CD4-positive, CD25-positive, alpha-beta regulatory T cell (primary cell): Measurements from ENCODE around the gene PTCD2. TPM values are rescaled to one million over a fixed set of nuclear protein-coding genes. Genes with fewer than 3 reads are reported as not detected.
A peak's percentile ranks its signal among the peaks of the same experiment; 100 is the strongest.

Source experiments
- ATAC-seq, 2 donors: fragments of 150-1000 bp; cut with Tn5 transposase; one replicate each; pipeline ENCODE4 v1.10.0; 2021; ENCODE audit warnings: low read depth in 2 of 2, moderate number of reproducible peaks in 2 of 2, moderate library complexity in 1 of 2
- DNase-seq, 3 donors: peaks; one replicate each; pipeline versions ENCODE4 v3.0.0 to v3.0.0-alpha.2; 2012 to 2022; ENCODE audit warnings: mixed read lengths in 1 of 3
- H3K27ac ChIP-seq: one replicate; pipeline ENCODE4 v1.7.0; 2013; ENCODE audit warnings: mild to moderate bottlenecking, low read length; ENCODE audit not compliant: insufficient read depth, poor library complexity, severe bottlenecking
- H3K27me3 ChIP-seq: one replicate; pipeline ENCODE4 v1.7.0; 2013; ENCODE audit warnings: low read length; ENCODE audit not compliant: control insufficient read depth, insufficient read depth
- H3K36me3 ChIP-seq: one replicate; pipeline ENCODE4 v1.7.0; 2013; ENCODE audit warnings: mild to moderate bottlenecking, low read length, moderate library complexity; ENCODE audit not compliant: control insufficient read depth, insufficient read depth
- H3K4me1 ChIP-seq: 2 replicates; pipeline ENCODE4 v1.7.0; 2013; ENCODE audit warnings: mild to moderate bottlenecking, low read length; ENCODE audit not compliant: insufficient read depth, control insufficient read depth, poor library complexity, severe bottlenecking
- H3K4me3 ChIP-seq: one replicate; pipeline ENCODE4 v1.7.0; 2013; ENCODE audit warnings: low read depth, mild to moderate bottlenecking, low read length, moderate library complexity
- H3K9me3 ChIP-seq, 2 experiments: 1 replicate in 1 of 2; 2 replicates in 1 of 2; pipeline ENCODE4 v1.7.0; 2013; ENCODE audit warnings: low read length in 2 of 2, mild to moderate bottlenecking in 1 of 2, moderate library complexity in 1 of 2; ENCODE audit not compliant: control insufficient read depth in 2 of 2
- H3K27ac Mint-ChIP-seq, 3 donors: one replicate each; pipeline ENCODE4 v1.8.0; 2020 to 2022; ENCODE audit warnings: mild to moderate bottlenecking in 3 of 3, mixed read lengths in 3 of 3, moderate library complexity in 2 of 3
- H3K27me3 Mint-ChIP-seq: one replicate; pipeline ENCODE4 v1.8.0; 2022; ENCODE audit warnings: mild to moderate bottlenecking, mixed read lengths
- H3K36me3 Mint-ChIP-seq: one replicate; pipeline ENCODE4 v1.8.0; 2020; ENCODE audit warnings: mixed read lengths
- H3K4me1 Mint-ChIP-seq, 4 donors: one replicate each; pipeline ENCODE4 v1.8.0; 2020 to 2022; ENCODE audit warnings: mixed read lengths in 4 of 4, mild to moderate bottlenecking in 1 of 4
- H3K4me3 Mint-ChIP-seq, 4 donors: one replicate each; pipeline ENCODE4 v1.8.0; 2020 to 2022; ENCODE audit warnings: mild to moderate bottlenecking in 4 of 4, mixed read lengths in 4 of 4, moderate library complexity in 3 of 4
- H3K9me3 Mint-ChIP-seq, 7 donors: one replicate each; pipeline ENCODE4 v1.8.0; 2020 to 2022; ENCODE audit warnings: mixed read lengths in 7 of 7, mild to moderate bottlenecking in 3 of 7, moderate library complexity in 2 of 7
- polyA plus RNA-seq, 4 donors: library from polyadenylated mRNA; unstranded; fragments of 300-500 nt; fragmentation: Illumina TruSeq; gene quantifications; one replicate each; pipeline ENCODE4 v1.2.3, GENCODE V29; 2021
- total RNA-seq: library from RNA; stranded (reverse); gene quantifications from one replicate; pipeline ENCODE4 v1.2.3, GENCODE V29; 2022

Gene PTCD2
- total and polyA plus RNA-seq, 5 donors from 2014 or later = 3.4 to 6.5 (median 5.5) TPM

- no peak overlapping the region for H3K27ac ChIP-seq
- Mint-ChIP-seq H3K4me3 (no peak overlapping the region), H3K9me3 (no peaks in the 10 kb centered on the region), H3K27ac (peak overlapping the region in 1 of 3 donors; percentile 6), H3K27me3 (no peaks in the 10 kb centered on the region), H3K36me3 (peaks cover 18% of the 10 kb centered on the region), H3K4me1 (peaks cover 0 to 7% (median 0%) of the 10 kb centered on the region in 4 donors)
- H3K9me3 ChIP-seq = no peaks in the 10 kb centered on the region
- DNase-seq (no peak), ATAC-seq (no peak)
- H3K27me3 ChIP-seq = no peaks in the 10 kb centered on the region
- no peaks in the 10 kb centered on the region for H3K4me1 ChIP-seq
- no peak overlapping the region for H3K4me3 ChIP-seq
- H3K36me3 ChIP-seq = no peaks in the 10 kb centered on the region
Observed at GRCh38 chr5:72352616-72353015, 32.4 kb downstream of the PTCD2 start.

GRCh38 chr5:72353046-72353445 is 32.9 kb downstream of the PTCD2 start:
- Mint-ChIP-seq H3K36me3 (peaks cover 18% of the 10 kb centered on the region), H3K9me3 (no peaks in the 10 kb centered on the region), H3K27me3 (no peaks in the 10 kb centered on the region), H3K4me3 (no peak overlapping the region), H3K27ac (peak overlapping the region in 1 of 3 donors; percentile 6), H3K4me1 (peaks cover 0 to 7% (median 0%) of the 10 kb centered on the region in 4 donors)
- Histone ChIP-seq H3K27me3 (no peaks in the 10 kb centered on the region), H3K4me3 (no peak overlapping the region), H3K9me3 (no peaks in the 10 kb centered on the region), H3K4me1 (no peaks in the 10 kb centered on the region), H3K36me3 (peaks cover under 1% of the 10 kb centered on the region), H3K27ac (no peak overlapping the region)
- DNase-seq (no peak), ATAC-seq (no peak)

- no peaks in the 10 kb centered on the region for H3K4me1 ChIP-seq
- H3K27ac ChIP-seq = no peak overlapping the region
- peaks cover 0 to 7% (median 0%) of the 10 kb centered on the region in 4 donors for H3K4me1 Mint-ChIP-seq
- peaks cover 15% of the 10 kb centered on the region for H3K36me3 ChIP-seq
- no peaks in the 10 kb centered on the region for H3K27me3 Mint-ChIP-seq
- peaks cover 24% of the 10 kb centered on the region for H3K36me3 Mint-ChIP-seq
- H3K4me3 ChIP-seq = no peak overlapping the region
- no peaks in the 10 kb centered on the region for H3K9me3 ChIP-seq
- no peaks in the 10 kb centered on the region for H3K9me3 Mint-ChIP-seq
- no peaks in the 10 kb centered on the region for H3K27me3 ChIP-seq
- no peak for ATAC-seq
- H3K27ac Mint-ChIP-seq = no peak overlapping the region
- DNase-seq = no peak
- no peak overlapping the region for H3K4me3 Mint-ChIP-seq
Observed at GRCh38 chr5:72355706-72356299, 35.6 kb downstream of the PTCD2 start.

- ATAC-seq (no peak), DNase-seq (no peak)
- Mint-ChIP-seq H3K4me3 (no peak overlapping the region), H3K4me1 (peaks cover 0 to 7% (median 0%) of the 10 kb centered on the region in 4 donors), H3K27ac (no peak overlapping the region), H3K36me3 (peaks cover 30% of the 10 kb centered on the region), H3K27me3 (no peaks in the 10 kb centered on the region), H3K9me3 (no peaks in the 10 kb centered on the region)
- H3K9me3 ChIP-seq = no peaks in the 10 kb centered on the region
- no peaks in the 10 kb centered on the region for H3K4me1 ChIP-seq
- no peaks in the 10 kb centered on the region for H3K27me3 ChIP-seq
- no peak overlapping the region for H3K27ac ChIP-seq
- H3K4me3 ChIP-seq = no peak overlapping the region
- H3K36me3 ChIP-seq = peaks cover 15% of the 10 kb centered on the region
Observed at GRCh38 chr5:72356361-72356760, 36.2 kb downstream of the PTCD2 start.

GRCh38 chr5:72358925-72359324 is 38.8 kb downstream of the PTCD2 start:
- Mint-ChIP-seq H3K27me3 (no peaks in the 10 kb centered on the region), H3K36me3 (peaks cover 38% of the 10 kb centered on the region)
- H3K27ac ChIP-seq = no peak overlapping the region

GRCh38 chr5:72359886-72360285 is 39.7 kb downstream of the PTCD2 start:
- H3K27ac ChIP-seq = no peak overlapping the region
- H3K36me3 ChIP-seq = peaks cover 15% of the 10 kb centered on the region
- Mint-ChIP-seq H3K36me3 (peaks cover 38% of the 10 kb centered on the region), H3K27me3 (no peaks in the 10 kb centered on the region), H3K9me3 (no peaks in the 10 kb centered on the region), H3K27ac (peak overlapping the region in 1 of 3 donors; percentile 27), H3K4me3 (no peak overlapping the region), H3K4me1 (peaks cover 0 to 7% (median 0%) of the 10 kb centered on the region in 4 donors)
- no peaks in the 10 kb centered on the region for H3K27me3 ChIP-seq
- H3K9me3 ChIP-seq = no peaks in the 10 kb centered on the region
- no peaks in the 10 kb centered on the region for H3K4me1 ChIP-seq
- ATAC-seq (no peak), DNase-seq (no peak)
- H3K4me3 ChIP-seq = no peak overlapping the region

More at GRCh38 chr5:72358925-72359324, 38.8 kb downstream of the PTCD2 start:
- H3K4me1 Mint-ChIP-seq = peaks cover 0 to 7% (median 0%) of the 10 kb centered on the region in 4 donors
- Histone ChIP-seq H3K27me3 (no peaks in the 10 kb centered on the region), H3K36me3 (peaks cover 15% of the 10 kb centered on the region), H3K9me3 (no peaks in the 10 kb centered on the region), H3K4me1 (no peaks in the 10 kb centered on the region), H3K4me3 (no peak overlapping the region)
- H3K9me3 Mint-ChIP-seq = no peaks in the 10 kb centered on the region
- no peak for ATAC-seq
- no peak for DNase-seq
- no peak overlapping the region for H3K27ac Mint-ChIP-seq
- H3K4me3 Mint-ChIP-seq = no peak overlapping the region

- Histone ChIP-seq H3K36me3 (peaks cover 12% of the 10 kb centered on the region), H3K27me3 (no peaks in the 10 kb centered on the region), H3K4me1 (no peaks in the 10 kb centered on the region), H3K27ac (no peak overlapping the region), H3K9me3 (no peaks in the 10 kb centered on the region), H3K4me3 (no peak overlapping the region)
- Mint-ChIP-seq H3K4me1 (peaks cover 0 to 5% (median 0%) of the 10 kb centered on the region in 4 donors), H3K27me3 (no peaks in the 10 kb centered on the region), H3K9me3 (no peaks in the 10 kb centered on the region), H3K27ac (no peak overlapping the region), H3K36me3 (peaks cover 34% of the 10 kb centered on the region), H3K4me3 (no peak overlapping the region)
- DNase-seq (no peak), ATAC-seq (no peak)
Observed at GRCh38 chr5:72363166-72363802, 43.1 kb downstream of the PTCD2 start.

- Mint-ChIP-seq H3K9me3 (no peaks in the 10 kb centered on the region), H3K4me3 (no peak overlapping the region), H3K4me1 (peaks cover 0 to 5% (median 0%) of the 10 kb centered on the region in 4 donors), H3K36me3 (peaks cover 34% of the 10 kb centered on the region), H3K27me3 (no peaks in the 10 kb centered on the region), H3K27ac (no peak overlapping the region)
- H3K4me1 ChIP-seq = no peaks in the 10 kb centered on the region
- H3K27me3 ChIP-seq = no peaks in the 10 kb centered on the region
- no peaks in the 10 kb centered on the region for H3K9me3 ChIP-seq
- H3K36me3 ChIP-seq = peaks cover 3% of the 10 kb centered on the region
- no peak overlapping the region for H3K27ac ChIP-seq
- DNase-seq (no peak), ATAC-seq (no peak)
- no peak overlapping the region for H3K4me3 ChIP-seq
Observed at GRCh38 chr5:72364171-72364570, 44.0 kb downstream of the PTCD2 start.
